Smooth muscle cell of the brain vasculature (primary cell): ENCODE measurements around the gene MBNL1.
"Not testable (repeated sequence)": the region's sequence is repeated elsewhere in the genome, so short reads cannot be mapped to it uniquely, and the experiment has no call there.

Experiments
- DNase-seq: peaks from one replicate; pipeline ENCODE4 v3.0.0-alpha.2; 2012; ENCODE audit warnings: low read depth, low spot score

Gene MBNL1

GRCh38 chr3:152349392-152349791 lies 80.7 kb downstream of the MBNL1 start:
- no peak for DNase-seq

- no peak for DNase-seq
These were observed 81.4 kb downstream of the MBNL1 start for GRCh38 chr3:152350139-152350538.

- no peak for DNase-seq
These were observed 82.0 kb downstream of the MBNL1 start for GRCh38 chr3:152350776-152351175.

GRCh38 chr3:152352554-152352953 lies 83.8 kb downstream of the MBNL1 start:
- DNase-seq, result no peak

GRCh38 chr3:152353578-152353977 lies 84.8 kb downstream of the MBNL1 start:
- no peak for DNase-seq

GRCh38 chr3:152355744-152356665 lies 87.3 kb downstream of the MBNL1 start:
- no peak for DNase-seq

- DNase-seq, result no peak
These were observed 88.1 kb downstream of the MBNL1 start for GRCh38 chr3:152356870-152357276.

GRCh38 chr3:152357587-152357986 lies 88.9 kb downstream of the MBNL1 start:
- DNase-seq, result no peak

- DNase-seq, result no peak
These were observed 90.9 kb downstream of the MBNL1 start for GRCh38 chr3:152359385-152360248.

- DNase-seq, result no peak
These were observed 91.6 kb downstream of the MBNL1 start for GRCh38 chr3:152360302-152360701.

- DNase-seq, result no peak
These were observed 92.2 kb downstream of the MBNL1 start for GRCh38 chr3:152360966-152361365.

- no peak for DNase-seq
These were observed 93.4 kb downstream of the MBNL1 start for GRCh38 chr3:152362086-152362485.

GRCh38 chr3:152364237-152364636 lies 95.5 kb downstream of the MBNL1 start:
- DNase-seq, result no peak

GRCh38 chr3:152365126-152365525 lies 96.4 kb downstream of the MBNL1 start:
- DNase-seq, result no peak

GRCh38 chr3:152365766-152366593 lies 97.3 kb downstream of the MBNL1 start:
- no peak for DNase-seq

- DNase-seq, result not testable (repeated sequence)
These were observed 98.5 kb downstream of the MBNL1 start for GRCh38 chr3:152367192-152367591.

- not testable (repeated sequence) for DNase-seq
These were observed 103.9 kb downstream of the MBNL1 start for GRCh38 chr3:152372633-152373032.

- DNase-seq, result no peak
These were observed 104.7 kb downstream of the MBNL1 start for GRCh38 chr3:152373379-152373778.

- no peak for DNase-seq
These were observed 105.7 kb downstream of the MBNL1 start for GRCh38 chr3:152374262-152374990.

- DNase-seq, result no peak
These were observed 106.8 kb downstream of the MBNL1 start for GRCh38 chr3:152375546-152375945.
